Activated CD8-positive, alpha-beta memory T cell treated with anti-CD3 and anti-CD28 coated beads, Interleukin-2, amount 50 U/mL, for 1 hour (primary cell): ENCODE measurements around the gene ARHGAP5.
"Not testable (repeated sequence)": the region's sequence is repeated elsewhere in the genome, so short reads cannot be mapped to it uniquely, and the experiment has no call there.

Source experiments
- DNase-seq: peaks from one replicate; pipeline ENCODE4 v3.0.0-alpha.2; 2020; ENCODE audit errors: extremely low read depth

The ARHGAP5 gene

DNA sequence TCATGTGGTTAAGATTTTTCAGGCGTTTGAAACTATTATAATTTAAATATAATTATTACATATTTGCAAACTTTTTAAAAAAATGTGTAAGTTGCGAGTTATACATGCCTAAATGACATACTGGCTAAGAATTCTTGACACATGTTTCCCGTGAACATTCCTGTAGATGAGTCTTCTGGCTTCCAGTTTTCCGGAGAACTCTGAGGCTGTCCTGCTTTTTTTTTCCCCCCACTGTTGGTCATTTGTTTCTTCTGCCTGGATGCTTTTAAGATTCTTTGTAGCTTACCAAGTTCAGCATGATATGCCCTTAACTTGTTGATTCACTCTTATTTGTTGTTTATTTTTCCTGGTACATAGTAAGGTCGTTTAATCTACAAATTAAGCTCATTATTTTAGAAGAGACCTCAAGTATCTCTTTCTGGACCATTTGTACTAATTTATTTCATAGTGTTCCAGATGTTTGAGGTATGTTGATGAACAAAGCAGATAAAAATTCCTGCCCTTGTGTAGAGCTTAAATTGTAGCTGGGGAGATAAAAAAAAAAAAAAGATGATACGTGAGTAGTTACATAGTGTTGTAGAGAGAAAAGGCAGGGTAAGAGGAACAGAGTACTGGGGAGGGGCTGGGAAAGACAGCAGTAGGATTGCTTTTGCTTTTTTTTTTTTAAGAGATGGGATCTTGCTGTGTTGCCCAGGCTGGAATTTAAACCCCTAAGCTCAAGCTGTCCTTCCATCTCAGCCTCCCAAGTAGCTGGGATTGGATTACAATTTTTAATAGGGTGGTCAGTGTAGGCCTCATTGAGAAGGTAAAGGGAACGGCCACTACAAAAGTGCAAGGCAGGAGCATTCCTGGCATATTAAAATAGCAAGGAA is 32.8 kb downstream of the ARHGAP5 start:
- no peak for DNase-seq

- no peak for DNase-seq
These were observed 33.4 kb downstream of the ARHGAP5 start for GRCh38 chr14:32110548-32110896.

DNA sequence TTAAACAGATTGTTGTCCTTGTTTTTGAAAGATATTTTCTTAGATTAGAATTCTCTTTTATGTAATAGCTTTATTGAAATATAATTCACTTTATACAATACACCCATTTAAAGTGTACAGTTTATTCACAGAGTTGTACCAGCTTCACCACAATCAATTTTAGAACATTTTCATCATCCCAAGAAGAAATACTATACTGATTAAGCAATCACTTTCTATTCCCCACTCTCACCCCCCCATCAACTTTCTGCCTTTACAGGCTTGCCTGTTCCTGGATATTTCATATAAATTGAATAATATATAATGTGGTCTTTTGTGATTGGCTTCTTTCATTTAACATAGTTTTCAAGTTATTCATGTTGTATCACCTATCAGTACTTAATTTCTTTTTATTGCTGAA is 44.4 kb downstream of the ARHGAP5 start:
- DNase-seq: no peak

GRCh38 chr14:32121948-32122347 is 44.8 kb downstream of the ARHGAP5 start:
- DNase-seq: no peak

- not testable (repeated sequence) for DNase-seq
These were observed 50.0 kb downstream of the ARHGAP5 start for GRCh38 chr14:32126899-32127730.

- DNase-seq: not testable (repeated sequence)
These were observed 50.9 kb downstream of the ARHGAP5 start for GRCh38 chr14:32127731-32128654.

- no peak for DNase-seq
These were observed 51.6 kb downstream of the ARHGAP5 start for GRCh38 chr14:32128703-32129102.

GRCh38 chr14:32129124-32129523 is 52.0 kb downstream of the ARHGAP5 start:
- no peak for DNase-seq

DNA sequence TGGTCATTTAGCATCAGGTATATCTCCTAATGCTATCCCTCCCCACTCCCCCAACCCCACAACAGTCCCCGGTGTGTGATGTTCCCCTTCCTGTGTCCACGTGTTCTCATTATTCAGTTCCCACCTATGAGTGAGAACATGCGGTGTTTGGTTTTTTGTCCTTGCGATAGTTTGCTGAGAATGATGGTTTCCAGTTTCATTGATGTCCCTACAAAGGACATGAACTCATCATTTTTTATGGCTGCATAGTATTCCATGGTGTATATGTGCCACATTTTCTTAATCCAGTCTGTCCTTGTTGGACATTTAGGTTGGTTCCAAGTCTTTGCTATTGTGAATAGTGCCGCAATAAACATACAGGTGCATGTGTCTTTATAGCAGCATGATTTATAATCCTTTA is 54.6 kb downstream of the ARHGAP5 start:
- not testable (repeated sequence) for DNase-seq

GRCh38 chr14:32134448-32135097 is 57.5 kb downstream of the ARHGAP5 start:
- DNase-seq: no peak

DNA sequence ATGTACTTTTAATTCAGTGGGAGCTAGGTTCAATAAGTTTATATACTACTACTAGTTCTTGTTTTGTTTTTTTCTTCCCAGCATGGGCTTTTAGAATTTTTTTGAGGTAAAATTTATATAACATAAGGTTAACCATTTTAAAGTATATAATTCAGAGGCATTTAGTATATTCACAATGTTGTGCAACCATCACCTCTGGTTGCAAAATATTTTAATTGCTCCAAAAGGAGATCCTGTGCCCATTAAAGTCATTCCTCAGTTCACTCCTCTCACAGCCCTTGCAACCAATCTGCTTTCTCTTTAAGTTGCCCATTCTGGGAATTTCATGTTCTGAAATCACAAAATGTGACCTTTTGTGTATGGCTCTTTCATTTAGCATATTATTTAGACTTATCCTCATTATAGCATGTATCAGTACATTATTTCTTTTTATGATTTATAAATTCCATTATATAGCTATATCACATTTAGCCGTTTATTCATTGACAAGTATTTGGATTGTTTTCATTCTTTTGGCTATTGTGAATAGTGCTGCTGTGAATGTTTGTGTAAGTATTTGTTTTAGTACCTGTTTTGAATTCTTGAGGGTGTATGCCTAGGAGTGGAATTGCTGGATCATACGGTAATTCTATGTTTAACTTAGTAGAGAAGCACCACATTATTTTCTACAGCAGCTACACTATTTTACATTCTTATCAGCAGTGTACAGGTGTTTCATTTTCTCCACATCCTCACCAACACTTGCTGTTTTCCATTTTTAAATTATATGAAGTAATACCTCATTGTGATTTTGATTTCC is 59.1 kb downstream of the ARHGAP5 start:
- DNase-seq: no peak

DNA sequence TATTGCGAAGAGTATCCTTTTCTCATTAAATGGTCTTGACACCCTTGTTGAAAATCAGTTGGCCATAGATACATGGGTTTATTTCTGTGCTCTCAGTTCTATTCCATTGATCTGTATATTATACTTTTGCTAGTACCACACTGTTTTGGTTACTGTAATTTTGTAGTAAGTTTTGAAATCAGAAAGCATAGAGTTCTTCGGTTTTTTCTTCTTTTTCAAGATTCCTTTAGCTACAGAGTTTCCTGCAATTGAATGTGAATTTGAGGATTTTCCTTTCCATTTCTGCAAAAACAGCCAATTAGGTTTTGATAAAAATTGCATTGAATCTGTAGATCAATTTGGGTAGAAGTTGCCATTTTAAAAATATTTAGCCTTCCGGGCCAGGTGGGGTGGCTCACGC is 60.2 kb downstream of the ARHGAP5 start:
- DNase-seq: no peak

GRCh38 chr14:32137892-32138291 is 60.8 kb downstream of the ARHGAP5 start:
- DNase-seq: no peak

- no peak for DNase-seq
These were observed 65.2 kb downstream of the ARHGAP5 start for GRCh38 chr14:32142341-32142740.

GRCh38 chr14:32142754-32143437 is 65.8 kb downstream of the ARHGAP5 start:
- no peak for DNase-seq

DNA sequence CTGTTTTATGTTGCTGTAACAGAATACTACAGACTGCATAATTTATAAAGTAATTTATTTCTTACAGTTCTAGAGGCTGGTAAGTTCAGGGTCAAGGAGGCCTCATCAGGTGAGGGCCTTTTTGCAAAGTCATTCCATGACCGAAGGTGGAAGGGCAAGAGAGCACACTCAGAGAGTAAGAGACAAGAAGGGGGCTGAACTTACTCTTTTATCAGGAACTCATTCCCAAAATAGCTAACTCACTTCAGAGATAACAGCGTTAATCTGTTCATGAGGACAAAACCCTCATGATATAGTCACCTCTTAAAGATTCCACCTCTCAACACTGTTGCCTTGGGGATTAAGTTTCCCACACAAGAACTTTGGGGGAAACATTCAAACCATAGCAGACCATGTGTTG is 73.3 kb downstream of the ARHGAP5 start:
- DNase-seq: no peak

- DNase-seq: no peak
These were observed 88.9 kb downstream of the ARHGAP5 start for GRCh38 chr14:32166029-32166428.

DNA sequence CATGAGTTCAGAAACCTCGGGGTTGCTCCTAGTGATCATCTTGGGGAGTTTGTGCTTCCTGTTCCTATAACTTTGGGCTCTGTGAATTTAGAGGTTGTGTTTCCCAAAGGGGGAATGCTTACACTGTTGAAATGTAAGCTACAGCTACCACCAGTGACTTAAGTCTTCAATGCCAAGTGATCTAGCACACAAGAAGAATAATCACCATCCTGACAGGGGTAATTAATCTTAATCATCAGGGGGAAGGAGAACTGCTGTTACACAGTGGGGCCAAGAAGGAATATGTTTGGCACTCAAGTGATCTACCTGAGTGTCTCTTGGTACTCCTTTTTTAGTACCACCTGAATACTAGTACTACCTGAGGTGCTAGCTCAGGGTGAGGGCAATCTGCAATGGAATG is 89.8 kb downstream of the ARHGAP5 start:
- DNase-seq: no peak

DNA sequence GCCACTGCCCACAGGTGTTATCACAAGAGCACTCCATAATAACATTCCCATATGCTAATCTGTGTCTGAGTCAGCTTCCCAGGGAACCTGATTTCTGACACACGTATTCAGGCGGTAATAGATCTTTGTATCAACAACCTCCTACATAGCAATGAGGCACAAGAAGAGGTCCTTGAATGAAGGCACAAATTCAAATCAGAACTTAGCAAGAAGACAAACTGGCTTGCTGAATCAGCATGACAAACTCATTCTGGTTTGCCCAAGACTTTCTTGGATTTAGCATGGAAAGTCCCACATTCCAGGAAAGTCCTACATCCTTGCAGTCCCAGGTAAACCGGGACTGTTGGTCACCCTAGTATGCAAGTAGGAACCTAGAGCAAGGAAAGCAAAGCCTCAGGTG is 90.8 kb downstream of the ARHGAP5 start:
- no peak for DNase-seq

DNA sequence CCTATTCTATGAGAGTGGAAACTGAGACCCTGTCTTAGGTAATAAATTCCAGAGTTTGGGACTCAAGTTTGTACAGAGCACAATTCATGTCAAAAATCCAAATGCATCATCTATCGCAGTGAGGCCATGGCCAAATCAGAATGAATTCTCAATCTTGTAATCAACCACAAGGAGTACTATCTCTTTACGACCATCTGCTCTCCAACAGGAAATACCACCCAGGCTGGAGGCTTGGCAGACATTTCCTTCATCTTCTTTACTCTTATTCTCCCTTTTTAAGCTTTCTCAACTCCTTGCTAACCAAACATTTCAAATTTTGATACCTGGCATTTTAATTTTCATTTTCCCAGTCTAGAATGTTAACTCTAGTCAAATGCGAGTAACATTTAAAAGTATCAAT is 92.1 kb downstream of the ARHGAP5 start:
- no peak for DNase-seq
